ENCODE results near the gene ZDHHC14. TPM values are rescaled to one million over a fixed set of nuclear protein-coding genes. Genes with fewer than 3 reads are reported as not detected.

ZDHHC14 gene
- total and polyA plus RNA-seq, 2 of the 8 experiments (the other 6 are each of a cell fraction or from before 2014, with no cell fraction given): 2.9 to 5.3 TPM

GRCh38 chr6:157646012-157646411, 265.0 kb downstream of the ZDHHC14 start:
- no peak overlapping the region for H2AFZ ChIP-seq (ENCODE audit: low read length)
- H4K91ac ChIP-seq (replicated peaks; ENCODE audit: insufficient read length, low read length): no peak overlapping the region
- H3K18ac ChIP-seq (ENCODE audit: extremely low read depth, low read length): no peak overlapping the region
- H3K9ac ChIP-seq (replicated peaks in 1 of 4; ENCODE audit: extremely low read depth in 1 of 4, low read depth in 3 of 4, low read length in 3 of 4): no peak overlapping the region
- WGBS, 2 experiments (ENCODE audit: extremely low coverage in 1 of 2, insufficient coverage in 1 of 2, insufficient read length in 1 of 2, insufficient replicate concordance in 2 of 2, low coverage in 1 of 2, low lambda C conversion rate in 2 of 2, missing lambda C conversion rate in 1 of 2): 94% methylated on average over 12 of the region's 13 CpGs; no CpG with 5 or more reads in 1 of the 2 experiments
- ChIA-PET CTCF (ENCODE audit: partially characterized antibody) (interaction anchor here (0.6 to 1.8 kb wide), 6 partner anchors 9 to 31 kb away, joined by 3 to 7 read pairs (median 4); no protein-coding TSS in a partner anchor), POLR2A (ENCODE audit: partially characterized antibody) (no interaction called here)
- no peak overlapping the region for H2BK120ac ChIP-seq (replicated peaks; ENCODE audit: low read depth, low read length)
- no peaks in the 10 kb centered on the region; a peak in 1 of 7 replicates for H3K4me1 ChIP-seq (replicated peaks in 1 of 4; ENCODE audit: control insufficient read depth in 3 of 4, insufficient read depth in 4 of 4, low read length in 3 of 4)
- FAIRE-seq (no peak), DNase-seq (ENCODE audit: low read depth in 1 of 2, low spot score in 2 of 2) (no peak)
- H3K79me1 ChIP-seq (ENCODE audit: low read depth, low read length): no peaks in the 10 kb centered on the region
- H3K56ac ChIP-seq (replicated peaks; ENCODE audit: insufficient read length, low read depth, low read length): no peak overlapping the region
- no peak overlapping the region for H2AK5ac ChIP-seq (ENCODE audit: low read depth, low read length)
- H3K79me2 ChIP-seq (ENCODE audit: control insufficient read depth in 1 of 2, insufficient read depth in 2 of 2, low read length in 2 of 2): no peaks in the 10 kb centered on the region
- H2BK5ac ChIP-seq (ENCODE audit: low read depth, low read length): no peak overlapping the region
- H3K36me3 ChIP-seq (ENCODE audit: control insufficient read depth in 2 of 4, insufficient read depth in 4 of 4, low read length in 3 of 4): no peaks in the 10 kb centered on the region
- H3K4me2 ChIP-seq (ENCODE audit: insufficient read depth in 1 of 2, low read depth in 2 of 2, low read length in 2 of 2): no peak overlapping the region
- H3K4me3 ChIP-seq (ENCODE audit: extremely low read depth in 1 of 4, insufficient read depth in 2 of 4, low read depth in 3 of 4, low read length in 4 of 4): no peak overlapping the region
- no peaks in the 10 kb centered on the region for H3K27me3 ChIP-seq (replicated peaks in 1 of 4; ENCODE audit: control insufficient read depth in 3 of 4, extremely low read depth in 1 of 4, insufficient read depth in 3 of 4, low read length in 3 of 4)
- no peaks in the 10 kb centered on the region for H3K9me3 ChIP-seq (ENCODE audit: insufficient read depth in 2 of 2, low read depth in 1 of 2, low read length in 1 of 2)
- H2BK12ac ChIP-seq (ENCODE audit: low read depth, low read length): no peak overlapping the region
- H3K4ac ChIP-seq (replicated peaks; ENCODE audit: insufficient read length, low read depth, low read length): no peak overlapping the region
- no peak overlapping the region for H4K8ac ChIP-seq (ENCODE audit: extremely low read depth, insufficient read depth, low read length)
- H4K20me1 ChIP-seq (replicated peaks in 1 of 2; ENCODE audit: control insufficient read depth in 1 of 2, insufficient read depth in 2 of 2, low read length in 2 of 2): no peaks in the 10 kb centered on the region
- H3K27ac ChIP-seq (ENCODE audit: low read depth, low read length): no peak overlapping the region
- H3K23me2 ChIP-seq (ENCODE audit: low read depth, low read length): no peaks in the 10 kb centered on the region
- no peak overlapping the region for H3K23ac ChIP-seq (ENCODE audit: insufficient read length)
- H2BK15ac ChIP-seq (ENCODE audit: low read length): no peak overlapping the region
- no peak overlapping the region for H4K5ac ChIP-seq (ENCODE audit: insufficient read length, low read depth, low read length)
- no peak overlapping the region for H2BK20ac ChIP-seq (ENCODE audit: low read length)
- no peak overlapping the region for H3K14ac ChIP-seq (ENCODE audit: insufficient read length)
- TF ChIP-seq BRCA1 (IDR thresholded peaks at IDR 0.05; ENCODE audit: low read depth, low read length): no peak
- no peak for TF ChIP-seq CREB1 (IDR thresholded peaks at IDR 0.05)
- no peak for TF ChIP-seq KDM4A (IDR thresholded peaks at IDR 0.05; ENCODE audit: low read depth, low read length, severe bottlenecking)
- TF ChIP-seq RFX5 (IDR thresholded peaks at IDR 0.05; ENCODE audit: borderline replicate concordance, low read depth, low read length): no peak
- TF ChIP-seq CEBPB (IDR thresholded peaks at IDR 0.05; ENCODE audit: low read depth, low read length): no peak
- TF ChIP-seq CBX5 (IDR thresholded peaks at IDR 0.05; ENCODE audit: low read depth, low read length): no peak
- no peak for TF ChIP-seq RBBP5 (IDR thresholded peaks at IDR 0.05; ENCODE audit: borderline replicate concordance, low read depth, low read length)
